GM23338 (cell line): Measurements from ENCODE around the gene PITPNC1.

ENCODE experiments used
- CTCF ChIP-seq, 2 experiments: fragments of 200-600 bp in 1 of 2; sonication (generic) in 1 of 2; conservative IDR thresholded peaks; 2 replicates each; pipeline versions ENCODE4 v1.5.1 to v1.6.1; 2016 to 2017; ENCODE audit warnings: antibody characterized with exemption in 2 of 2, low read depth in 2 of 2, mild to moderate bottlenecking in 2 of 2, moderate library complexity in 1 of 2
- EZH2 ChIP-seq: fragments of 200-600 bp; sonication (generic); IDR thresholded peaks from one replicate; pipeline ENCODE4 v1.8.0; 2017; ENCODE audit warnings: antibody characterized with exemption, mild to moderate bottlenecking, low read depth; ENCODE audit not compliant: unreplicated experiment

- TF ChIP-seq CTCF (conservative IDR thresholded peaks at IDR 0.05; ENCODE audit: low read depth in 2 of 2) (no peak), EZH2 (no peak)
Measured at GRCh38 chr17:67548693-67549092, 171.6 kb downstream of the PITPNC1 start.
